SU-DHL-6 (cell line): Measurements from ENCODE around the gene RASIP1.

Source experiments
- CTCF ChIP-seq: fragments of 200-600 bp; sonication (generic); IDR thresholded peaks from one replicate; pipeline ENCODE4 v1.5.1; 2017; ENCODE audit warnings: antibody characterized with exemption, mild to moderate bottlenecking, low read length, moderate library complexity; ENCODE audit not compliant: insufficient read depth, poor library complexity, severe bottlenecking
- EZH2phosphoT487 ChIP-seq: fragments of 200-600 bp; sonication (generic), shearing (Covaris generic); conservative IDR thresholded peaks from 2 replicates; pipeline ENCODE4 v1.6.1; 2018; ENCODE audit warnings: mild to moderate bottlenecking, antibody characterized with exemption, low read length, moderate library complexity, mixed read lengths

GRCh38 chr19:48739404-48740163 is 826 bp downstream of the RASIP1 start:
- TF ChIP-seq CTCF (no peak), EZH2phosphoT487 (no peak)
